Parathyroid adenoma (tissue), 2 donors: Measurements from ENCODE around the gene KRTAP7-1.

Source experiments
- H2AFZ ChIP-seq: fragments of 300-600 bp; sonication (generic); one replicate; pipeline ENCODE4 v1.7.0; 2017; ENCODE audit warnings: antibody characterized with exemption, mild to moderate bottlenecking
- H3K27ac ChIP-seq: fragments of 300-600 bp; sonication (generic); one replicate; pipeline ENCODE4 v1.7.0; 2017
- H3K27me3 ChIP-seq: fragments of 300-600 bp; sonication (generic); one replicate; pipeline ENCODE4 v1.7.0; 2017; ENCODE audit warnings: low read length; ENCODE audit not compliant: control insufficient read depth, insufficient read depth
- H3K36me3 ChIP-seq: fragments of 300-600 bp; sonication (generic); one replicate; pipeline ENCODE4 v1.7.0; 2017; ENCODE audit warnings: low read length; ENCODE audit not compliant: control insufficient read depth, insufficient read depth
- H3K4me1 ChIP-seq: fragments of 300-600 bp; sonication (generic); one replicate; pipeline ENCODE4 v1.7.0; 2017; ENCODE audit warnings: control low read depth
- H3K4me2 ChIP-seq: fragments of 300-600 bp; sonication (generic); one replicate; pipeline ENCODE4 v1.7.0; 2017; ENCODE audit warnings: low read length
- H3K4me3 ChIP-seq: fragments of 300-600 bp; sonication (generic); one replicate; pipeline ENCODE4 v1.7.0; 2017; ENCODE audit warnings: low read depth, low read length
- H3K79me2 ChIP-seq: fragments of 300-600 bp; sonication (generic); one replicate; pipeline ENCODE4 v1.7.0; 2017; ENCODE audit warnings: control low read depth
- H3K9ac ChIP-seq: fragments of 300-600 bp; sonication (generic); one replicate; pipeline ENCODE4 v1.7.0; 2017; ENCODE audit warnings: mild to moderate bottlenecking
- H3K9me3 ChIP-seq: fragments of 300-600 bp; sonication (generic); one replicate; pipeline ENCODE4 v1.7.0; 2017; ENCODE audit warnings: low read length; ENCODE audit not compliant: control insufficient read depth
- CTCF ChIP-seq: fragments of 300-600 bp; sonication (generic); IDR thresholded peaks from one replicate; pipeline ENCODE4 v1.7.0; 2017; ENCODE audit warnings: antibody characterized with exemption, mild to moderate bottlenecking
- donor health status: primary hyperparathyroidism.

Gene KRTAP7-1

GRCh38 chr21:30838536-30838935 is 9.0 kb upstream of the KRTAP7-1 start:
- no peaks in the 10 kb centered on the region for H3K36me3 ChIP-seq
- H3K4me2 ChIP-seq = no peak overlapping the region
- H3K4me3 ChIP-seq = no peak overlapping the region
- H3K9ac ChIP-seq = no peak overlapping the region
- no peaks in the 10 kb centered on the region for H3K4me1 ChIP-seq
- H2AFZ ChIP-seq = no peak overlapping the region
- no peaks in the 10 kb centered on the region for H3K9me3 ChIP-seq
- no peak for TF ChIP-seq CTCF
- no peaks in the 10 kb centered on the region for H3K79me2 ChIP-seq
- no peak overlapping the region for H3K27ac ChIP-seq
- no peaks in the 10 kb centered on the region for H3K27me3 ChIP-seq

- Histone ChIP-seq H3K4me1 (no peaks in the 10 kb centered on the region), H2AFZ (no peak overlapping the region), H3K9me3 (no peaks in the 10 kb centered on the region), H3K27me3 (no peaks in the 10 kb centered on the region), H3K27ac (no peak overlapping the region), H3K9ac (no peak overlapping the region), H3K4me3 (no peak overlapping the region), H3K79me2 (no peaks in the 10 kb centered on the region), H3K36me3 (no peaks in the 10 kb centered on the region), H3K4me2 (no peak overlapping the region)
- peak; percentile 42 for TF ChIP-seq CTCF
Observed at GRCh38 chr21:30831194-30831765, 1.7 kb upstream of the KRTAP7-1 start.

- H3K27ac ChIP-seq = no peak overlapping the region
- H2AFZ ChIP-seq = no peak overlapping the region
- no peak for TF ChIP-seq CTCF
- H3K9me3 ChIP-seq = no peaks in the 10 kb centered on the region
- H3K9ac ChIP-seq = no peak overlapping the region
- H3K4me1 ChIP-seq = no peaks in the 10 kb centered on the region
- H3K4me3 ChIP-seq = no peak overlapping the region
- H3K36me3 ChIP-seq = no peaks in the 10 kb centered on the region
- no peak overlapping the region for H3K4me2 ChIP-seq
- H3K79me2 ChIP-seq = no peaks in the 10 kb centered on the region
- H3K27me3 ChIP-seq = no peaks in the 10 kb centered on the region
Observed at GRCh38 chr21:30818837-30819610, 10.5 kb downstream of the KRTAP7-1 start.

- H2AFZ ChIP-seq = no peak within 1 kb of the TSS
Observed at GRCh38 chr21:30813174-30813573, 16.4 kb downstream of the KRTAP7-1 start, which contains the start of gene KRTAP8-1. KRTAP8-1 (minus strand) TSS chr21:30813274; CDS start chr21:30813220, 54 bp downstream.

More at GRCh38 chr21:30813174-30813573, 16.4 kb downstream of the KRTAP7-1 start, which contains the start of gene KRTAP8-1:
- Histone ChIP-seq H3K27ac (no peak within 1 kb of the TSS), H3K4me3 (no peak within 1 kb of the TSS), H3K79me2 (no peaks in the 10 kb centered on the region), H3K27me3 (no peaks in the 10 kb centered on the region), H3K4me1 (no peaks in the 10 kb centered on the region), H3K9me3 (no peaks in the 10 kb centered on the region), H3K4me2 (no peak within 1 kb of the TSS), H3K36me3 (no peaks in the 10 kb centered on the region), H3K9ac (no peak within 1 kb of the TSS)
- no peak for TF ChIP-seq CTCF
